Mesothelial cell of epicardium (in vitro differentiated cells): ENCODE results near the gene ERI2. TPM values are rescaled to one million over a fixed set of nuclear protein-coding genes. Genes with fewer than 3 reads are reported as not detected.

ENCODE experiments used
- DNase-seq, 2 experiments: peaks; one replicate each; pipeline ENCODE4 v3.0.0; 2021; ENCODE audit warnings: low spot score in 2 of 2; ENCODE audit not compliant: unreplicated experiment in 2 of 2
- H3K27ac Mint-ChIP-seq: 2 replicates; pipeline ENCODE4 v1.8.0; 2021; ENCODE audit warnings: mixed read lengths
- H3K27me3 Mint-ChIP-seq: 2 replicates; pipeline ENCODE4 v1.8.0; 2021; ENCODE audit warnings: low read depth, mixed read lengths
- H3K36me3 Mint-ChIP-seq: 2 replicates; pipeline ENCODE4 v1.8.0; 2021; ENCODE audit warnings: mixed read lengths
- H3K4me1 Mint-ChIP-seq: 2 replicates; pipeline ENCODE4 v1.8.0; 2021; ENCODE audit warnings: mixed read lengths
- H3K4me3 Mint-ChIP-seq: 2 replicates; pipeline ENCODE4 v1.8.0; 2021; ENCODE audit warnings: mild to moderate bottlenecking, moderate library complexity, mixed read lengths
- H3K9me3 Mint-ChIP-seq: 2 replicates; pipeline ENCODE4 v1.8.0; 2021; ENCODE audit warnings: mixed read lengths
- total RNA-seq: library from RNA; stranded (reverse); gene quantifications from 3 replicates; pipeline ENCODE4 v1.2.1, GENCODE V29; 2021
- TF ChIP-seq, protein P1 (sequence below): fragments of 200-600 bp; sonication (generic); IDR thresholded peaks from one replicate; pipeline ENCODE4 v1.5.0; 2021; ENCODE audit warnings: antibody characterized with exemption; ENCODE audit not compliant: unreplicated experiment

ERI2 gene
- total RNA-seq, 1 donor from 2014 or later = 18.9 TPM

DNA sequence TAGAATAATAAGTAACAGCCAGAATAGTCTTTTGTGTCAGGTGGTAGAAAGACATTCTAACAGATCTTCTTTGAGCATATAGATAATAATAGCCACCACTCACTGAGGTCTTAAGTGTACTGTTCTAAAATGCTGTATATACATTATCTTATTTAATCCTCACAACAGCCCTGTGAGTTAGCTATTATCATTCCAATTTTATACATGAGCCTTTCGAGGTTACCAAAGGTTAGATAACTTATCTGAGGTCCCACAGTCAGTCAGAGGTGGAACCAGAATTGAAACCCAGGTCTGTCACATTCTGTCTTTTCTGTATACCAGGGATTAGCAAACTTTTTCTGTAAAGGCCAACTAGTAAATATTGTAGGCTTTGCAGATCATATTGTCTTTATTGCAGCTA is 23.3 kb upstream of the ERI2 start:
- H3K27me3 Mint-ChIP-seq = no peaks in the 10 kb centered on the region
- H3K27ac Mint-ChIP-seq = no peak overlapping the region
- TF ChIP-seq, protein P1, sequence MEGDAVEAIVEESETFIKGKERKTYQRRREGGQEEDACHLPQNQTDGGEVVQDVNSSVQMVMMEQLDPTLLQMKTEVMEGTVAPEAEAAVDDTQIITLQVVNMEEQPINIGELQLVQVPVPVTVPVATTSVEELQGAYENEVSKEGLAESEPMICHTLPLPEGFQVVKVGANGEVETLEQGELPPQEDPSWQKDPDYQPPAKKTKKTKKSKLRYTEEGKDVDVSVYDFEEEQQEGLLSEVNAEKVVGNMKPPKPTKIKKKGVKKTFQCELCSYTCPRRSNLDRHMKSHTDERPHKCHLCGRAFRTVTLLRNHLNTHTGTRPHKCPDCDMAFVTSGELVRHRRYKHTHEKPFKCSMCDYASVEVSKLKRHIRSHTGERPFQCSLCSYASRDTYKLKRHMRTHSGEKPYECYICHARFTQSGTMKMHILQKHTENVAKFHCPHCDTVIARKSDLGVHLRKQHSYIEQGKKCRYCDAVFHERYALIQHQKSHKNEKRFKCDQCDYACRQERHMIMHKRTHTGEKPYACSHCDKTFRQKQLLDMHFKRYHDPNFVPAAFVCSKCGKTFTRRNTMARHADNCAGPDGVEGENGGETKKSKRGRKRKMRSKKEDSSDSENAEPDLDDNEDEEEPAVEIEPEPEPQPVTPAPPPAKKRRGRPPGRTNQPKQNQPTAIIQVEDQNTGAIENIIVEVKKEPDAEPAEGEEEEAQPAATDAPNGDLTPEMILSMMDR = no peak
- peaks cover 2% of the 10 kb centered on the region for H3K9me3 Mint-ChIP-seq
- DNase-seq = no peak
- peaks cover 12% of the 10 kb centered on the region for H3K36me3 Mint-ChIP-seq
- H3K4me1 Mint-ChIP-seq = no peaks in the 10 kb centered on the region
- H3K4me3 Mint-ChIP-seq = no peak overlapping the region

DNA sequence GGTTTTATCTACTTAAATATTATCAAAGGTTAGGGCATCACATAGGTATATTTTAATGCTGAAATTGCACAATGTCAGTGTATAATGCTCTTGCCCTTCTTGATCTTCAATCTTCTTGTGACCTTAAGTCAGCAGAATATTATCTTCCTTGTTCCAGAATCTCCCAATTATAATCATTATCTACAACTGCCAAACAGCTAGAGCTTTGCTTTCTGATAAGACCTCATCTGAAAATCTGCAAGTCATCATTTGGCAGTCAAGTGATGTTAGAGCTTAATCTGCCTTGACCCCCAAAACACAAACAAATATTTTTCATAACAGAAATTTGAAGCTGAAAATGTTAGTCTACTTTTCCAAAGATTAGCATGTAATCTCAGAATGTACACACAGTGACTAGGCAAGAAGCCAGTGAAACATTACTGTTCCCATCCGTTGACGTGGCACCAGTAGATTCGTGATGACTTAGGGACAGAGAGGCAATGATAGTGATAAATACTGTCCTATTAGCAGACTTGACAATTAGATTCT is 19.8 kb upstream of the ERI2 start:
- Mint-ChIP-seq H3K9me3 (no peaks in the 10 kb centered on the region), H3K4me3 (no peak overlapping the region), H3K4me1 (no peaks in the 10 kb centered on the region), H3K27me3 (no peaks in the 10 kb centered on the region), H3K27ac (no peak overlapping the region), H3K36me3 (peaks cover 6% of the 10 kb centered on the region)
- TF ChIP-seq, protein P1 = no peak
- DNase-seq = no peak

DNA sequence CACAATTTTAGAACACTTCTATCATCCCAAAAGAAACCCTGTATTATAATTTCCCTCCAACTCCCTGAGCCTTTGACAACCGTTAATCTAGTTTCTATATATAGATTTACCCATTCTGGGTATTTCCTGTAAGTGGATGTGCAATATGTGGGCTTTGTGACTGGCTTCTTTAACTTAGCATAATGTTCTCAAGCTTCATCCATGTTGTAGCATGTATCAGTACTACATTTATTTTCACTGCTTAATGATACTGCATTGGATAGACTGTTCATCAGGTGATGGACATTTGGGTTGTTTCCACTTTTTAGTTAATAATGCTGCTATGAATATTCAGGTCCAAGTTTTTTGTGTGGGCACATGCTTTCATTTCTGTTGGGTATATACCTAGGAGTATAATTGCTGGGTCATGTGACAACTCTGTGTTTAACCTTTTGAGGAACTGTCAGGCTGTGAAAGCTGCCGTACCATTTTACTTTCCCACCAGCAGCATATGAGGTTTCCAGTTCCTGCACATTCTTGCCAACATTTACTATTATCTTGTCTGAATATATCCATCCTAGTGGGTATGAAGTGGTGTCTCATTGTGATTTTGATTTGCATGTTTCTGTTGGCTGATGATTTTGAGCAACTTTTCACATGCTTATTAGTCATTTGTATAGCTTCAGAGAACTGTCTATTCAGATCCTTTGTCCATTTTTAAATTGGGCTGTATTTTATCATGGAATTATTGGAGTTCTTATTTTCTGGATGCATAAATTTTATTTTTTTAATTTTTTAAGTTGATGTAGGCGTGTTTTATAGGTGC is 16.5 kb upstream of the ERI2 start:
- Mint-ChIP-seq H3K36me3 (peaks cover 8% of the 10 kb centered on the region), H3K4me3 (no peak overlapping the region), H3K27me3 (no peaks in the 10 kb centered on the region), H3K4me1 (no peaks in the 10 kb centered on the region), H3K27ac (no peak overlapping the region), H3K9me3 (no peaks in the 10 kb centered on the region)
- DNase-seq = no peak
- TF ChIP-seq, protein P1 = no peak

DNA sequence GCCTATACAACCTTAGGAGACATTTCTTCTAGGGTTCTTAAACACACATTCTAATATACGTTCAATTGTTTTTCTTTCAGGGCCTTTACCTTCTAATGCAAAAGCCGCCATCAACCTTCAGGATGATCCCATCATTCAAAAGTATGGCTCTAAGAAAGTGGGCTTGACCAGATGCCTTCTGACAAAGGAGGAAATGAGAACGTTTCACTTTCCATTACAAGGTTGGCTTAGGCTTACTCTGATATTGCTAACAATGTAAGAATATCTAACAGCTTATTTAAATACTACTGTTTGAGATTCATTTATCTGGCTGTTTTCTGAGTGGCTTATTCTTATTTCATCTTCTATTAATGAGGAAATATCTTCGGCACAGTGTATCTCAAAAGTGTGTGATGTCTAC is 15.4 kb upstream of the ERI2 start:
- Mint-ChIP-seq H3K4me1 (no peaks in the 10 kb centered on the region), H3K4me3 (no peak overlapping the region), H3K27ac (no peak overlapping the region), H3K36me3 (peaks cover 8% of the 10 kb centered on the region), H3K9me3 (no peaks in the 10 kb centered on the region), H3K27me3 (no peaks in the 10 kb centered on the region)
- TF ChIP-seq, protein P1 = no peak
- DNase-seq = no peak

DNA sequence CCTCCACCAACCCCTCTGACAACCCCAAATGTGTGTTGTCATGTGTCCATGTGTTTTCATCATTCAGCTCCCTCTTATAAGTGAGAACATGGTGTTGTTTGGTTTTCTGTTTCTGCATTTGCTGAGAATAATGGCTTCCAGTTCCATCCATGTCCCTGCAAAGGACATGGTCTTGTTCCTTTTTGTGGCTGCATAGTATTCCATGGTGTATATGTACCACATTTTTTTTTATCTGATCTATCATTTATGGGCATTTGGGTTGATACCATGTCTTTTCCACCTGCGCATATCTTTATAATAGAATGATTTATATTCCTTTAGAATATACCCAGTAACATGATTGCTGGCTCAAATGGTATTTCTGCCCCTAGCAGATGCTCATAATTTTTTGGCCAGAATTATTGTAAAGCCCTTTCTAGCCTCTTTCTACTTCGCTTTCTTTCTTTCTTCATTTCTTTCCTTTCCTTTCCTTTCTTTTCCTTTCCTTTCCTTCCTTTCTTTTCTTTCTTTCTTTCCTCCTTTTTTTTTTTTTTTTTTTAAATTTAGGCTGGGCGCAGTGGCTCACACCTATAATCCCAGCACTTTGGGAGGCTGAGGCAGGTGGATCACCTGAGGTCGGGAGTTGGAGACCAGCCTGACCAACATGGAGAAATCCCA is 12.8 kb upstream of the ERI2 start:
- peaks cover 8% of the 10 kb centered on the region for H3K36me3 Mint-ChIP-seq
- no peak overlapping the region for H3K4me3 Mint-ChIP-seq

More for the DNA sequence above, 12.8 kb upstream of the ERI2 start:
- no peaks in the 10 kb centered on the region for H3K27me3 Mint-ChIP-seq
- H3K4me1 Mint-ChIP-seq = no peaks in the 10 kb centered on the region
- DNase-seq = no peak
- H3K27ac Mint-ChIP-seq = no peak overlapping the region
- TF ChIP-seq, protein P1 = no peak
- H3K9me3 Mint-ChIP-seq = no peaks in the 10 kb centered on the region
